GF-D8 (cell line): Measurements from ENCODE around the gene FEZ2.
A peak's percentile ranks its signal among the peaks of the same experiment; 100 is the strongest.

Experiments used
- DNase-seq: peaks from one replicate; lab custom pipeline; 2025; lab: John Stamatoyannopoulos, UW

The FEZ2 gene

GRCh38 chr2:36587101-36587500, 10.9 kb downstream of the FEZ2 start:
- no peak for DNase-seq

GRCh38 chr2:36586672-36587071, 11.3 kb downstream of the FEZ2 start:
- no peak for DNase-seq

GRCh38 chr2:36584148-36584794, 13.7 kb downstream of the FEZ2 start:
- DNase-seq: no peak

- no peak for DNase-seq
Observed at GRCh38 chr2:36582951-36583350, 15.0 kb downstream of the FEZ2 start.

- no peak for DNase-seq
Observed at GRCh38 chr2:36582538-36582937, 15.4 kb downstream of the FEZ2 start.

GRCh38 chr2:36579297-36579664, 18.7 kb downstream of the FEZ2 start:
- no peak for DNase-seq

- no peak for DNase-seq
Observed at GRCh38 chr2:36578343-36579296, 19.3 kb downstream of the FEZ2 start.

- no peak for DNase-seq
Observed at GRCh38 chr2:36577884-36578283, 20.1 kb downstream of the FEZ2 start.

GRCh38 chr2:36574560-36574959, 23.4 kb downstream of the FEZ2 start:
- DNase-seq: no peak

GRCh38 chr2:36573165-36573564, 24.8 kb downstream of the FEZ2 start:
- no peak for DNase-seq

- no peak for DNase-seq
Observed at GRCh38 chr2:36572719-36573059, 25.3 kb downstream of the FEZ2 start.

- no peak for DNase-seq
Observed at GRCh38 chr2:36572054-36572718, 25.8 kb downstream of the FEZ2 start.

- no peak for DNase-seq
Observed at GRCh38 chr2:36570416-36570815, 27.6 kb downstream of the FEZ2 start.

GRCh38 chr2:36569267-36569856, 28.6 kb downstream of the FEZ2 start:
- DNase-seq: no peak

GRCh38 chr2:36568516-36569246, 29.3 kb downstream of the FEZ2 start:
- no peak for DNase-seq

- no peak for DNase-seq
Observed at GRCh38 chr2:36567711-36568408, 30.1 kb downstream of the FEZ2 start.

- no peak for DNase-seq
Observed at GRCh38 chr2:36566887-36567286, 31.1 kb downstream of the FEZ2 start.

GRCh38 chr2:36565712-36566111, 32.3 kb downstream of the FEZ2 start:
- DNase-seq: no peak

- DNase-seq: no peak
Observed at GRCh38 chr2:36564377-36564930, 33.5 kb downstream of the FEZ2 start.

GRCh38 chr2:36562973-36563532, 34.9 kb downstream of the FEZ2 start:
- DNase-seq: peak; percentile 21

GRCh38 chr2:36562240-36562639, 35.7 kb downstream of the FEZ2 start:
- no peak for DNase-seq
